Keratinocyte (primary cell): ENCODE results near the gene UBE2L6. TPM values are rescaled to one million over a fixed set of nuclear protein-coding genes. Genes with fewer than 3 reads are reported as not detected.

Experiments
- DNase-seq: peaks from one replicate; pipeline ENCODE4 v3.0.0-alpha.2; 2011; ENCODE audit warnings: low read depth, missing footprints, low spot score
- FAIRE-seq: peaks from 2 replicates; lab custom pipeline; 2011; peaks lifted over from hg19 to GRCh38; lab: Jason Lieb, UNC
- H2AFZ ChIP-seq: 2 replicates; pipeline ENCODE4 v1.6.0; 2012; ENCODE audit warnings: low read length, control low read depth, inconsistent platforms; ENCODE audit not compliant: control insufficient read depth
- H3K27ac ChIP-seq: 2 replicates; pipeline ENCODE4 v1.5.1; 2011; ENCODE audit warnings: low read length; ENCODE audit not compliant: control insufficient read depth, insufficient read depth
- H3K27me3 ChIP-seq: 3 replicates; pipeline ENCODE4 v1.6.0; 2011; ENCODE audit warnings: low read length; ENCODE audit not compliant: control insufficient read depth, insufficient read depth; ENCODE audit errors: extremely low read depth
- H3K36me3 ChIP-seq, 2 experiments: 2 replicates in 1 of 2; 3 replicates in 1 of 2; pipeline ENCODE4 v1.5.1; 2011; ENCODE audit warnings: low read length in 2 of 2, mild to moderate bottlenecking in 1 of 2; ENCODE audit not compliant: control insufficient read depth in 2 of 2, insufficient read depth in 2 of 2; ENCODE audit errors: extremely low read depth in 1 of 2
- H3K4me1 ChIP-seq: 3 replicates; pipeline ENCODE4 v1.5.1; 2011; ENCODE audit warnings: low read length; ENCODE audit not compliant: control insufficient read depth, insufficient read depth; ENCODE audit errors: extremely low read depth
- H3K4me2 ChIP-seq: 3 replicates; pipeline ENCODE4 v1.6.0; 2011; ENCODE audit warnings: low read depth, low read length; ENCODE audit not compliant: control insufficient read depth, insufficient read depth; ENCODE audit errors: extremely low read depth
- H3K4me3 ChIP-seq, 3 experiments: fragments of 200-600 bp in 1 of 3; sonication (generic) in 1 of 3; 2 replicates in 2 of 3; 3 replicates in 1 of 3; pipeline ENCODE4 v1.5.1; 2011 to 2016; ENCODE audit warnings: low read length in 3 of 3, mild to moderate bottlenecking in 3 of 3, control low read depth in 2 of 3, inconsistent platforms in 1 of 3, low read depth in 1 of 3, mixed read lengths in 1 of 3, mixed run types in 1 of 3, moderate library complexity in 1 of 3; ENCODE audit not compliant: control insufficient read depth in 2 of 3, insufficient read depth in 2 of 3; ENCODE audit errors: extremely low read depth in 1 of 3
- H3K79me2 ChIP-seq: 2 replicates; pipeline ENCODE4 v1.6.0; 2012; ENCODE audit warnings: low read length; ENCODE audit not compliant: control insufficient read depth, insufficient read depth
- H3K9ac ChIP-seq: 3 replicates; pipeline ENCODE4 v1.6.0; 2011; ENCODE audit warnings: low read length; ENCODE audit not compliant: control insufficient read depth, insufficient read depth; ENCODE audit errors: extremely low read depth
- H3K9me1 ChIP-seq: 3 replicates; pipeline ENCODE4 v1.6.0; 2011; ENCODE audit warnings: low read length; ENCODE audit not compliant: control insufficient read depth, insufficient read depth; ENCODE audit errors: extremely low read depth
- H3K9me3 ChIP-seq: 2 replicates; pipeline ENCODE4 v1.5.1; 2012; ENCODE audit warnings: low read depth, low read length; ENCODE audit not compliant: control insufficient read depth
- H4K20me1 ChIP-seq: 3 replicates; pipeline ENCODE4 v1.6.0; 2011; ENCODE audit warnings: low read length; ENCODE audit not compliant: control insufficient read depth, insufficient read depth; ENCODE audit errors: extremely low read depth
- EZH2 ChIP-seq: IDR thresholded peaks from one replicate; pipeline ENCODE4 v1.6.1; 2012; ENCODE audit warnings: inconsistent platforms, mild to moderate bottlenecking, low read length, moderate library complexity
- dilution Hi-C: fragments of 300-500 bp; cut with MboI; formaldehyde crosslinking; loops from one replicate; pipeline ENCODE4 v1.7.0; 2020; ENCODE audit warnings: low sequenced_read_pairs; ENCODE audit not compliant: extremely low pct_ligation_motif_present
- polyA plus RNA-seq, 5 experiments: library from polyadenylated mRNA; depleted of rRNA in 3 of 5; stranded (reverse) in 3 of 5; stranded (forward) in 1 of 5; unstranded in 1 of 5; fragments of >200 nt; gene quantifications; 1 replicate in 1 of 5; 2 replicates in 3 of 5; 3 replicates in 1 of 5; pipeline versions ENCODE4 v1.2.1 to v1.2.3, GENCODE V29; 2011 to 2012; ENCODE audit warnings: missing spikeins in 2 of 5, low read depth in 1 of 5, low replicate concordance in 1 of 5
- TF ChIP-seq, protein P1 (sequence below), 3 experiments: IDR thresholded peaks in 1 of 3; conservative IDR thresholded peaks in 1 of 3; optimal IDR thresholded peaks in 1 of 3; 2 replicates in 2 of 3; 3 replicates in 1 of 3; pipeline versions ENCODE3 to v1.5.1; 2011; ENCODE audit warnings: low read length in 3 of 3, mild to moderate bottlenecking in 3 of 3, moderate library complexity in 2 of 3, control low read depth in 1 of 3, inconsistent platforms in 1 of 3; ENCODE audit not compliant: insufficient read depth in 2 of 3; ENCODE audit errors: extremely low read depth in 1 of 3

UBE2L6 gene
- polyA plus RNA-seq, 1 donor (not counting 4 experiments of a cell fraction or from before 2014, with no cell fraction given): 56.6 TPM

DNA sequence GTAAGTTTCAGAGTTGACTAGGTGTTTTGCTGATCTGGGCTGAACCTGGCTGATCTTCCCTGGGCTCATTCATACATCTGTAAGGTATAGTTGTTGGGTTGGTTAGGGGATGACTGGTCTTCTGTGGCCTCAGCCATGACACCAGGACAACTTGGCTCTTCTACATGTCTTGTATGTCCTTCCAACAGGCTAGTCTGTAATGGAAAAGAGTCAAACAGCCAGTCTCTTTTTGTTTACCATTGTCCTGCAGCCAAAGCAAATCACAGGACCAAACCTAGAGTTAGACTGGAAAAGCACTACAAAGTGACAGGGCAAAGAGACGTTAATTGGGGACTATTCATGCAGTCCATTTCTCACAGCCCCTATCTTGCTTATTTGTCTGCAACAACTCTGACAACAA is 47.8 kb upstream of the UBE2L6 start:
- DNase-seq (no peak), FAIRE-seq (no peak)
- H3K27me3 ChIP-seq: peaks cover 8% of the 10 kb centered on the region
- no peaks in the 10 kb centered on the region for H3K4me1 ChIP-seq
- no peaks in the 10 kb centered on the region for H3K9me3 ChIP-seq
- H3K9ac ChIP-seq: no peak overlapping the region
- H4K20me1 ChIP-seq: no peaks in the 10 kb centered on the region
- TF ChIP-seq, protein P1, sequence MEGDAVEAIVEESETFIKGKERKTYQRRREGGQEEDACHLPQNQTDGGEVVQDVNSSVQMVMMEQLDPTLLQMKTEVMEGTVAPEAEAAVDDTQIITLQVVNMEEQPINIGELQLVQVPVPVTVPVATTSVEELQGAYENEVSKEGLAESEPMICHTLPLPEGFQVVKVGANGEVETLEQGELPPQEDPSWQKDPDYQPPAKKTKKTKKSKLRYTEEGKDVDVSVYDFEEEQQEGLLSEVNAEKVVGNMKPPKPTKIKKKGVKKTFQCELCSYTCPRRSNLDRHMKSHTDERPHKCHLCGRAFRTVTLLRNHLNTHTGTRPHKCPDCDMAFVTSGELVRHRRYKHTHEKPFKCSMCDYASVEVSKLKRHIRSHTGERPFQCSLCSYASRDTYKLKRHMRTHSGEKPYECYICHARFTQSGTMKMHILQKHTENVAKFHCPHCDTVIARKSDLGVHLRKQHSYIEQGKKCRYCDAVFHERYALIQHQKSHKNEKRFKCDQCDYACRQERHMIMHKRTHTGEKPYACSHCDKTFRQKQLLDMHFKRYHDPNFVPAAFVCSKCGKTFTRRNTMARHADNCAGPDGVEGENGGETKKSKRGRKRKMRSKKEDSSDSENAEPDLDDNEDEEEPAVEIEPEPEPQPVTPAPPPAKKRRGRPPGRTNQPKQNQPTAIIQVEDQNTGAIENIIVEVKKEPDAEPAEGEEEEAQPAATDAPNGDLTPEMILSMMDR (optimal IDR thresholded peaks at IDR 0.05 in 1 of 3, IDR thresholded peaks at IDR 0.05 in 1 of 3, conservative IDR thresholded peaks at IDR 0.05 in 1 of 3; ENCODE audit: extremely low read depth in 1 of 3, insufficient read depth in 2 of 3, low read length in 3 of 3): no peak
- TF ChIP-seq EZH2: no peak
- H3K36me3 ChIP-seq: no peaks in the 10 kb centered on the region
- H3K4me2 ChIP-seq: no peak overlapping the region
- no peak overlapping the region for H3K4me3 ChIP-seq
- no peaks in the 10 kb centered on the region for H3K9me1 ChIP-seq
- no peak overlapping the region for H3K27ac ChIP-seq
- dilution Hi-C loops: no loop called here
- no peaks in the 10 kb centered on the region for H3K79me2 ChIP-seq
- no peak overlapping the region for H2AFZ ChIP-seq

DNA sequence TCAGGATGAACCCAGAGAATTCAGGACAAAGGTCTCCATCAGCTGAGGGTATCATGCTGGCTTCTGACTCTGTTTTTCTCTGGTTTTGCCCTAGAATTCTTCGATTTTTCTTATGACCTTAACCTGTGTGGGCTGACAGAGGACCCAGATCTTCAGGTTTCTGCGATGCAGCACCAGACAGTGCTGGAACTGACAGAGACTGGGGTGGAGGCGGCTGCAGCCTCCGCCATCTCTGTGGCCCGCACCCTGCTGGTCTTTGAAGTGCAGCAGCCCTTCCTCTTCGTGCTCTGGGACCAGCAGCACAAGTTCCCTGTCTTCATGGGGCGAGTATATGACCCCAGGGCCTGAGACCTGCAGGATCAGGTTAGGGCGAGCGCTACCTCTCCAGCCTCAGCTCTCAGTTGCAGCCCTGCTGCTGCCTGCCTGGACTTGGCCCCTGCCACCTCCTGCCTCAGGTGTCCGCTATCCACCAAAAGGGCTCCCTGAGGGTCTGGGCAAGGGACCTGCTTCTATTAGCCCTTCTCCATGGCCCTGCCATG is 46.8 kb upstream of the UBE2L6 start:
- no peak overlapping the region for H3K4me3 ChIP-seq
- no peak for DNase-seq
- no peak for TF ChIP-seq EZH2
- TF ChIP-seq, protein P1 (optimal IDR thresholded peaks at IDR 0.05 in 1 of 3, IDR thresholded peaks at IDR 0.05 in 1 of 3, conservative IDR thresholded peaks at IDR 0.05 in 1 of 3; ENCODE audit: extremely low read depth in 1 of 3, insufficient read depth in 2 of 3, low read length in 3 of 3): no peak
- no peaks in the 10 kb centered on the region for H4K20me1 ChIP-seq
- no peak overlapping the region for H3K4me2 ChIP-seq
- dilution Hi-C loops: no loop called here
- no peak overlapping the region for H3K27ac ChIP-seq
- no peak overlapping the region for H2AFZ ChIP-seq
- no peaks in the 10 kb centered on the region for H3K4me1 ChIP-seq
- H3K36me3 ChIP-seq: no peaks in the 10 kb centered on the region
- FAIRE-seq: no peak
- H3K27me3 ChIP-seq: peaks cover 8% of the 10 kb centered on the region
- no peaks in the 10 kb centered on the region for H3K9me1 ChIP-seq
- no peaks in the 10 kb centered on the region for H3K79me2 ChIP-seq
- H3K9me3 ChIP-seq: no peaks in the 10 kb centered on the region
- H3K9ac ChIP-seq: no peak overlapping the region
